ENCODE measurements around the gene SMC6.

SMC6 gene

GRCh38 chr2:17646838-17647701, 106.5 kb downstream of the SMC6 start:
- no peak for DNase-seq

- DNase-seq = peak; percentile 65
Observed at GRCh38 chr2:17646081-17646554, 107.5 kb downstream of the SMC6 start.

- no peak for DNase-seq
Observed at GRCh38 chr2:17644997-17645720, 108.5 kb downstream of the SMC6 start.

- DNase-seq = peak; percentile 18
Observed at GRCh38 chr2:17643031-17643615, 110.5 kb downstream of the SMC6 start.

GRCh38 chr2:17640406-17640805, 113.2 kb downstream of the SMC6 start:
- DNase-seq = no peak

- no peak for DNase-seq
Observed at GRCh38 chr2:17638196-17638743, 115.3 kb downstream of the SMC6 start.

GRCh38 chr2:17637131-17637906, 116.3 kb downstream of the SMC6 start:
- DNase-seq = no peak

GRCh38 chr2:17636257-17636656, 117.4 kb downstream of the SMC6 start:
- DNase-seq = no peak

- no peak for DNase-seq
Observed at GRCh38 chr2:17634997-17635396, 118.6 kb downstream of the SMC6 start.

GRCh38 chr2:17630089-17630488, 123.5 kb downstream of the SMC6 start:
- no peak for DNase-seq

- DNase-seq = no peak
Observed at GRCh38 chr2:17628349-17629261, 125.0 kb downstream of the SMC6 start.

GRCh38 chr2:17627434-17627833, 126.2 kb downstream of the SMC6 start:
- DNase-seq = no peak

GRCh38 chr2:17626986-17627385, 126.6 kb downstream of the SMC6 start:
- no peak for DNase-seq

GRCh38 chr2:17625446-17625845, 128.2 kb downstream of the SMC6 start:
- no peak for DNase-seq

- no peak for DNase-seq
Observed at GRCh38 chr2:17621781-17622180, 131.8 kb downstream of the SMC6 start.

GRCh38 chr2:17620841-17621240, 132.8 kb downstream of the SMC6 start:
- no peak for DNase-seq

- DNase-seq = no peak
Observed at GRCh38 chr2:17620280-17620679, 133.3 kb downstream of the SMC6 start.

GRCh38 chr2:17617955-17618354, 135.7 kb downstream of the SMC6 start:
- DNase-seq = no peak

GRCh38 chr2:17617516-17617915, 136.1 kb downstream of the SMC6 start:
- DNase-seq = no peak

- no peak for DNase-seq
Observed at GRCh38 chr2:17616405-17616804, 137.2 kb downstream of the SMC6 start.

- no peak for DNase-seq
Observed at GRCh38 chr2:17615728-17616351, 137.8 kb downstream of the SMC6 start.

All from SIG-M5 (cell line).